HG03457 (cell line): ENCODE data around the gene LPO.

ENCODE experiments used
- ATAC-seq: cut with Tn5 transposase; IDR thresholded peaks from one replicate; pipeline ENCODE4 v1.9.1; 2021; ENCODE audit warnings: moderate number of reproducible peaks; ENCODE audit not compliant: unreplicated experiment

The LPO gene

GRCh38 chr17:58302919-58303585 lies 64.7 kb downstream of the LPO start:
- ATAC-seq = no peak

GRCh38 chr17:58303971-58304749 lies 65.8 kb downstream of the LPO start:
- no peak for ATAC-seq

GRCh38 chr17:58304750-58305486 lies 66.5 kb downstream of the LPO start:
- ATAC-seq = no peak

GRCh38 chr17:58305626-58306025 lies 67.2 kb downstream of the LPO start:
- no peak for ATAC-seq

GRCh38 chr17:58306131-58306951 lies 68.0 kb downstream of the LPO start:
- ATAC-seq = no peak

GRCh38 chr17:58307468-58308172 lies 69.2 kb downstream of the LPO start:
- ATAC-seq = no peak

- no peak for ATAC-seq
These were observed 70.0 kb downstream of the LPO start for GRCh38 chr17:58308173-58308984.

- no peak for ATAC-seq
These were observed 70.9 kb downstream of the LPO start for GRCh38 chr17:58308985-58309917.

- no peak for ATAC-seq
These were observed 71.5 kb downstream of the LPO start for GRCh38 chr17:58309918-58310259.

GRCh38 chr17:58310511-58311428 lies 72.4 kb downstream of the LPO start:
- ATAC-seq = no peak

- no peak for ATAC-seq
These were observed 73.1 kb downstream of the LPO start for GRCh38 chr17:58311429-58311894.

GRCh38 chr17:58312021-58312630 lies 73.7 kb downstream of the LPO start:
- no peak for ATAC-seq

GRCh38 chr17:58312829-58313228 lies 74.4 kb downstream of the LPO start:
- ATAC-seq = no peak

GRCh38 chr17:58313815-58314705 lies 75.7 kb downstream of the LPO start:
- no peak for ATAC-seq

GRCh38 chr17:58314706-58315015 lies 76.3 kb downstream of the LPO start:
- no peak for ATAC-seq

- no peak for ATAC-seq
These were observed 76.9 kb downstream of the LPO start for GRCh38 chr17:58315281-58315711.
